HG02678 (cell line): Measurements from ENCODE around the gene EIF4EBP3.

Experiments
- ATAC-seq: cut with Tn5 transposase; IDR thresholded peaks from one replicate; pipeline ENCODE4 v1.9.1; 2021; ENCODE audit warnings: mild to moderate bottlenecking, moderate library complexity; ENCODE audit not compliant: unreplicated experiment

EIF4EBP3 gene

GRCh38 chr5:140547508-140548299 lies at the start of gene EIF4EBP3:
Gene EIF4EBP3 (plus strand): TSS chr5:140547662. CDS start chr5:140547738, 76 bp downstream.
- peak; percentile 99 for ATAC-seq

- no peak for ATAC-seq
Observed at GRCh38 chr5:140497897-140498296, 49.6 kb upstream of the EIF4EBP3 start.

- no peak for ATAC-seq
Observed at GRCh38 chr5:140498591-140498990, 48.9 kb upstream of the EIF4EBP3 start.

GRCh38 chr5:140502834-140503233 lies 44.6 kb upstream of the EIF4EBP3 start:
- ATAC-seq: no peak

DNA sequence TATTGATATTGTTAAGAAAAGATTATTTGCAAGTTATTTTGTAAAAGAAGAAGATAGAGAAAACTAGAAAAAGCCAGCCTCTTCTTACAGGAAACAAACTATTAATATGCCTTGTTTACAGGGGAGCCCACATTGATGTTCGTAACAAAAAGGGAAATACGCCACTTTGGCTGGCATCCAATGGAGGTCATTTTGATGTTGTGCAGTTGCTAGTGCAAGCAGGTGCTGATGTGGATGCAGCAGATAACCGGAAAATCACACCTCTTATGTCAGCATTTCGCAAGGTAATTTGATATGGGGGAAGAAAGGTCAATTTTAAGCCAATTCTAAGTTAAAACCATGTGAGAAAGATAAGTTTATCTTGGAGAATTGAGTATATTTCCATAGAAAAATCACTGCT lies 37.6 kb upstream of the EIF4EBP3 start:
- ATAC-seq: no peak

DNA sequence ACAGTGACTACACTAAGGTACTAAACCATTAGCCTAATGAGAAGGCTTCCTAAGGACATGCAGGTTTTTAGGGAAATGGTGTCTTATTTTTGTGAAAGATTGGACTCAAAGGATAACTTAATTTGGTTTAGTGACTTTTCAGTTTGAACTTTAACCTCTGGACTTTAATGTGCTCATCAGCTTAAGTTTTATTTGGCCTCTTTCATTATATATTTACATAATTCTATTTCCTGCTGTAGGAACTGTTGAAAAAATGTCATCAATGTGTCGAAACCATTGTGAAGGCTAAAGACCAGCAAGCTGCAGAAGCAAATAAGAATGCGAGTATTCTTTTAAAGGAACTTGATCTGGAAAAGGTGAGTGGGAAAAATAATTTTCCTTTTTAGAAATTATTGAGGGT lies 34.3 kb upstream of the EIF4EBP3 start:
- no peak for ATAC-seq

DNA sequence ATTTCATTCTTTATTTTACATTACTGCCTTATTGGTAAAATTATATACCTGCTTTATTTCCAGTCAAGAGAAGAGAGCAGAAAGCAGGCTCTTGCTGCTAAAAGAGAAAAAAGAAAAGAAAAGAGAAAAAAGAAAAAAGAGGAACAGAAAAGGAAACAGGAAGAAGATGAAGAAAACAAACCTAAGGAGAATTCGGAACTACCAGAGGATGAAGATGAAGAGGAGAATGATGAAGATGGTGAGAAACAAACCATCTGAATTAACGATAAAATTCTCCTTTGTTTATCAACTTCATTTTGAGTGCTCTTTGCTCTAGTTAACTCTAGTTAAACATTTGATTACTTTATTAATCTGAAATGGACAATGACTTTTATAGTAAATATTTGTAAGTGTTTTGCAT lies 23.5 kb upstream of the EIF4EBP3 start:
- ATAC-seq: no peak

DNA sequence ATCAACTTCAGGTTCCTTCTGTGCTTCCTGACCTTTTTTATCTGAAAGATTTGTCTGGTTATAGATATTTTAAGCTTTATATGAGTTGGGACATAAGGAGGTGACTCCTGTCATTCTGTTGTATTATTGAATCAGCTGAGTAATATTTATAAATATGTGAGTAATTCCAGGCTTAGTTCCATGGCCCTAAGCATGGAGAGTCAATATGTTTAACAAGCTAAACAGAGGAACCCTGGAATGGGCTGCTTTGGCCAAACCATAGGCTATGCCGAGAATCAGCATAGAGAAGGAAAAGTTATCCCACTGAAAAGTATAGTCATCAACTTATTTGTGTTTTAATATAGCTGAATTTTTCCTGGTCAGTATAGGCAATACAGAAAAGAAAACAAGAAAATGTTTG lies 7.2 kb upstream of the EIF4EBP3 start:
- no peak for ATAC-seq

DNA sequence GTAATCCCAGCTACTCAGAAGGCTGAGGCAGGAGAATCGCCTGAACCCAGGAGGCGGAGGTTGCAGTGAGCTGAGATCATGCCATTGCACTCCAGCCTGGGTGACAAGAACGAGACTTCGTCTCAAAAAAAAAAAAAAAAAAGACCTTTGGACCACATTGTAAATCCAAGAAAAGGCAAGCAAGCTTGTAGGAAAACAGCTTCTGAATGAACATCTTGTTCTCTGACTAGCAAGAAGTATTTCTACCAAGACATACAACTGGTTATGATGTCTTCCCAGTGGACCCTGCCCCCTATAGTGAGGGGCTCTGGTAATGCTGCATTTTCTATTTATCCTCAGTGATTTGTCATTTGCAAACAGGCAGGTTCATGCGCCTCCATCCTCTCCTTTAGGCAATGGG lies 4.5 kb upstream of the EIF4EBP3 start:
- ATAC-seq: no peak

DNA sequence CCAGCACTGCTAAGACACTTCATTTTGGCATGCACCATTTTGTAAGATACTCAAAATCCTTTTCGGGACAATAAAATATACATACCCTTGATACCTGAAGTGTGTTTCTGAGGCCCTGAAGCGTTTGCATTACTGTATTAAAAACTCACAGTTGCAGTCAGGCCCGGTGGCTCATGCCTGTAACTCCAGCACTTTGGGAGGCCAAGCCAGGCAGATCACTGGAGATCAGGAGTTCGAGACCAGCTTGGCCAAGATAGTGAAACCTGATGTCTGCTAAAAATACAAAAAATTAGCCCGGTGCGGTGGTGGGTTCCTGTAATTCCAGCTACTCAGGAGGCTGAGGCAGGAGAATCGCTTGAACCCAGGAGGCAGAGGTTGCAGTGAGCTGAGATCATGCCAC lies 2.5 kb upstream of the EIF4EBP3 start:
- no peak for ATAC-seq

- ATAC-seq: no peak
Observed at GRCh38 chr5:140545606-140546005, 1.9 kb upstream of the EIF4EBP3 start.

DNA sequence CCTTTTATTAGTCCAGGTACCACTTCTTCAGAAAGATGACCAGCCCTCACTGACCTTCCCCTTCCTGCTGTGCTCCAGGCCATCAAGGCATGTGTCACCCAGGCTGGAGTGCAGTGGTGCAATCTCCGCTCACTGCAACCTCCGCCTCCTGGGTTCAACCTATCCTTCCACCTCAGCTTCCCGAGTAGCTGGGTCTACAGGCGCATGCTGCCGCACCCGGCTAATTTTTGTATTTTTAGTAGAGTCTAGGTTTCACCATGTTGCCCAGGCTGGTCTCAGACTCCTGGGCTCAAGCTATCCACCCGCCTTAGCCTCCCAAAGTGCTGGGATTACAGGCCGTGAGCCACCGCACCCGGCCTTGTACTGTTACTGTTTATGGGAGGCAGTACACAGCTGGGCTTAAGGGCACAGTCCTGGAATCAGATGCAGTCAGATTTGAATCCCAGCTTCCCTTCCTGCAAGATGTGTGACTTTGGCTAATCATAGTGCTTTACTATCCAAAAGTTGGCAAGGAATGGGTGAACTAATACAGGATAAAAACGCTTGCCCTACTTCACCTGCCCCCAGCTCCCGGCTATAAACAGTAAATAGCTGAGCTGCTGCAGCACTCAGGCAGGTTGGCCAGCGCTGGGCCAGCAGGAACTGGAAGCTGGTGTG lies 483 bp upstream of the EIF4EBP3 start:
- no peak for ATAC-seq

- no peak for ATAC-seq
Observed at GRCh38 chr5:140548300-140548688, 832 bp downstream of the EIF4EBP3 start.

- no peak for ATAC-seq
Observed at GRCh38 chr5:140548791-140549190, 1.3 kb downstream of the EIF4EBP3 start.

- ATAC-seq: no peak
Observed at GRCh38 chr5:140549237-140550144, 2.0 kb downstream of the EIF4EBP3 start.

DNA sequence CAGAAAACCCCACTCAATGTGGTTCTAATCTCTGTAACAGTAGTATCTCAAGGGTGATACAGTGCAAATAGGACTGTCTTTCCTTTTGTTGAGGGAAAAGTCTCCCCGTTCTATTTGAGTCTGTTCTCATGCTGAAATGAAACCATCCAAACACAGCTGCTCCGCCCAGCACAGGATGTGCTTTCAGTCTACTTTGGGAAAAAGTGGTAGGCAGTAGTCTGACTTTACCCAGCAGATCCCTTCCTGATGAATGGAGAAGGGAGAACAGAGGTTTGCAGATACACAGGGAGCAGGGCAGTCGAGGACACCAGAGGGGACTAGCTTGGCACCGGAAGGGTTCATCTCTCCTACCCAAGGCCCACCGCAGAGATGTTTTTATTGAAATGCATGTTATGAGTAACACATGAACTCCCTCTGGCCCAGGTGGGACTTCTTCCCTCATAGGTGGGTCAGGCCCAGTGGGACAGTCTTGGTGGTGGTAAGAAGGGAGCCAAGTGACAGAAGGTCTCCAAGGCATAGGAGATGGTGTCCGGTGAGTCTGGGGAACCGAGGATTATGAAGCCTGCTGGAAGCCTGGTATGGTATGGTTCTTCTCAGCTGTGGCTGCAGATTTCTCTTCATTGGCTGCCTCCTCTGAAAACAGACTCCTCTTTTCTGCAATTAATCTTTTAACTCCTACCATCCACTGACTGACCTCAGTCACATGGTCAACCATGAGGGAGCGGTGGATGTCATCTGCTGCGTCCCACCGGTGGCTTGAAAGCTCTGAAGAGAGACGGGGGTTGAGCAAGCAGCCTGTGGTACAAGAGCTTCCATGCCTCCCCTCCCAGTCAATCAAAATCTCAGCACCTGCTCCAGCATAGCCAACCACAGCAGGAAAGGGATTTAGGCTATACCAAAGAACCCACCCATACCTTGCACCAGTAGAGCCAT lies 3.0 kb downstream of the EIF4EBP3 start:
- ATAC-seq: no peak

DNA sequence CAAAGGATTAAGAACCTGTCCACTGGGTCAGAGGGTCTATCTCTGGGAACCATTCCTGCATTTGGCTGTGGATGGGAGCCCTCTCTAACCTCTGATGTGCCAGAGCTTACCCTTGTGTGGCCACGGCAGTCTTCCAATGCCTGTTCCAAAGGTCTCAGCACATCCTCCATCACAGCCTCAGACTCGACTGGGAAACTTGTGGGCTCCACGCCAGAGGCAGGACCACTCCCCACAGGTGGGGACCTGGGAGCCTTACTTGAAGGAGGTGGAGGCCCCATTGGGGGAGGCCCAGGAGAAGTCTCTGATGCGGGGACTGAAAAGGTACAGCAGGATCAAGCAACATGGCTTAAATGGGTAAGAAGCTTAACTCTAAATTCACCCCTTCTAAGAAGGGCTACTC lies 4.4 kb downstream of the EIF4EBP3 start:
- no peak for ATAC-seq

DNA sequence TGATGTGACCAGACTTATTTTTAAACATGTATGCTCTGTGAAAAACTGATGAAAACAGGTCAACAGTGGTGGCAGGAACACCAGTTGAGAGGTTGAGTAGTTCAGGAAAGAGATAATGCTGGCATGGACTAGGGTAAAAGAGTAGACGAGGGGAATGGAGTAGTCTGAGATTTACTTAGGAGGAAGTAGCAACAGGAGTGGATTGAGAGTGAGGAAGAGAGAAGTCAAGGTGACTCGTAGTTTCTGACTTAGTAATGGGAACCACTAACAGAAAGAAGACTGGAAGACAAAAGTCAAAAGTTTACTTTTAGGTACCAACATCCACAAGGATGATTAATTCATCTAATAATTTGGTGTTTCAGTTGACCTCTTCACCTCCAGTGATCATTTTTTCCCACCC lies 6.2 kb downstream of the EIF4EBP3 start:
- no peak for ATAC-seq

GRCh38 chr5:140554454-140554853 lies 7.0 kb downstream of the EIF4EBP3 start:
- ATAC-seq: no peak

DNA sequence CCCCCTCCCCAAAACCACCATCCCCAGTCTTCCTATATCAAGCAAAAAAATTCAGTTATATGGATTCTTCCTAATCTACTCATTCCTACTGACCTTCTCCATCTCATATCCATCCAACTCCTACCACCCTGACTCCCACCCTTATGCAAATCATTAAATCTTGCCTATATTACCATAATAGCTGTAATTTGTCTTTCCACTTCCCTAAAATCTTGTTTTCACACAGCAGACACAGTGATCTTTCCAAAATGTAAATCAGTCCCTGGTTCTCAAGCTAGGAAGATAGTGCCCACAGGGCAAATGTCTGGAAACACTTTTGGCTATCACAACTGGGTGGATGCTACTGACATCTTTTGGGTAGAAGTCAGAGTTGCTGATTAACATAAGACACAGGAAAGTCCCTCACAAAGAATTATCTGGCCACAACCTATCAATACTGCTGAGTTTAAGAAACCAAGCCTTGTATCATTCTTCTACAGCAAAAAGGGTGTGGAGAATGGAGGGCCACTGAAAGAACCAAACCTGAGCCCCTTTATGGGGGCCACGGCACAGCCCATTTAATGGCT lies 8.4 kb downstream of the EIF4EBP3 start:
- no peak for ATAC-seq
